ENCODE measurements around the gene GMPR2.

GMPR2 gene

GRCh38 chr14:24232645-24233537 is at the start of gene GMPR2:
Gene GMPR2 (plus strand): TSS chr14:24232929. CDS start chr14:24233254, 325 bp downstream.
- DNase-seq (ENCODE audit: low spot score), result no peak

- no peak for DNase-seq (ENCODE audit: low spot score)
These were observed 49.7 kb upstream of the GMPR2 start for GRCh38 chr14:24183014-24183481.

- DNase-seq (ENCODE audit: low spot score), result no peak
These were observed 48.4 kb upstream of the GMPR2 start for GRCh38 chr14:24184104-24184970.

- no peak for DNase-seq (ENCODE audit: low spot score)
These were observed 47.7 kb upstream of the GMPR2 start for GRCh38 chr14:24185026-24185425.

GRCh38 chr14:24185741-24186140 is 47.0 kb upstream of the GMPR2 start:
- DNase-seq (ENCODE audit: low spot score), result no peak

GRCh38 chr14:24186831-24187538 is 45.7 kb upstream of the GMPR2 start:
- DNase-seq (ENCODE audit: low spot score), result no peak

GRCh38 chr14:24187539-24187915 is 45.2 kb upstream of the GMPR2 start:
- DNase-seq (ENCODE audit: low spot score), result no peak

- peak; percentile 96 for DNase-seq (ENCODE audit: low spot score)
These were observed 44.3 kb upstream of the GMPR2 start, which contains the start of gene IPO4 for GRCh38 chr14:24188251-24189058. Gene IPO4 (minus strand): TSS chr14:24188816. CDS start chr14:24188787, 29 bp downstream.

- no peak for DNase-seq (ENCODE audit: low spot score)
These were observed 43.7 kb upstream of the GMPR2 start for GRCh38 chr14:24189059-24189375.

GRCh38 chr14:24189460-24189859 is 43.3 kb upstream of the GMPR2 start:
- no peak for DNase-seq (ENCODE audit: low spot score)

- DNase-seq (ENCODE audit: low spot score), result no peak
These were observed 42.3 kb upstream of the GMPR2 start for GRCh38 chr14:24190416-24190815.

- no peak for DNase-seq (ENCODE audit: low spot score)
These were observed 39.8 kb upstream of the GMPR2 start for GRCh38 chr14:24192933-24193332.

- no peak for DNase-seq (ENCODE audit: low spot score)
These were observed 38.4 kb upstream of the GMPR2 start for GRCh38 chr14:24194186-24194872.

GRCh38 chr14:24194873-24195185 is 37.9 kb upstream of the GMPR2 start:
- DNase-seq (ENCODE audit: low spot score), result no peak

GRCh38 chr14:24195186-24196070 is 37.3 kb upstream of the GMPR2 start, which contains the start of gene TM9SF1:
Gene TM9SF1 (minus strand): TSS chr14:24195441. CDS start chr14:24195019, 422 bp downstream.
- peak; percentile 90 for DNase-seq (ENCODE audit: low spot score)

- DNase-seq (ENCODE audit: low spot score), result no peak
These were observed 36.4 kb upstream of the GMPR2 start for GRCh38 chr14:24196071-24197055.

- no peak for DNase-seq (ENCODE audit: low spot score)
These were observed 35.7 kb upstream of the GMPR2 start for GRCh38 chr14:24197056-24197450.

GRCh38 chr14:24198814-24199524 is 33.8 kb upstream of the GMPR2 start:
- no peak for DNase-seq (ENCODE audit: low spot score)

Data from ecto neural progenitor cell (in vitro differentiated cells).